Measurements from ENCODE around the gene PHYKPL. TPM values are rescaled to one million over a fixed set of nuclear protein-coding genes. Genes with fewer than 3 reads are reported as not detected.

The PHYKPL gene
- total RNA-seq, 1 experiment from 2014 or later: 78.2 TPM

GRCh38 chr5:178221282-178221681, 11.3 kb downstream of the PHYKPL start:
- CTCF ChIA-PET: no interaction called here
- Mint-ChIP-seq H3K36me3 (ENCODE audit: insufficient read depth, unreplicated experiment) (peaks cover 84% of the 10 kb centered on the region), H3K4me1 (ENCODE audit: low read depth, unreplicated experiment) (peaks cover 1% of the 10 kb centered on the region)

GRCh38 chr5:178218827-178219226, 13.8 kb downstream of the PHYKPL start:
- Histone ChIP-seq H3K4me3 (ENCODE audit: low read depth, low read length) (no peak overlapping the region), H3K9me3 (no peaks in the 10 kb centered on the region), H3K4me1 (peaks cover under 1% of the 10 kb centered on the region; the same call in 1 of the 2 replicates), H3K27me3 (replicated peaks; ENCODE audit: control insufficient read depth, insufficient read depth, low read length) (no peaks in the 10 kb centered on the region), H3K36me3 (ENCODE audit: control insufficient read depth, insufficient read depth, low read length) (peaks cover 8% of the 10 kb centered on the region)
- ChIA-PET POLR2A (no interaction called here), CTCF (no interaction called here)
- H3K9me3 Mint-ChIP-seq (ENCODE audit: unreplicated experiment): no peaks in the 10 kb centered on the region
- H3K27me3 Mint-ChIP-seq (ENCODE audit: insufficient read depth, unreplicated experiment): no peaks in the 10 kb centered on the region
- no TSS peak for BruUV-seq (replicated peaks)
- intact Hi-C loops (cut with micrococcal nuclease; ENCODE audit: unreplicated experiment): no loop called here
- no peak overlapping the region for H3K27ac Mint-ChIP-seq (ENCODE audit: unreplicated experiment)
- no peak for TF ChIP-seq CTCF (IDR thresholded peaks at IDR 0.05; ENCODE audit: insufficient read depth in 1 of 2, low read depth in 1 of 2, low read length in 1 of 2, severe bottlenecking in 1 of 2, unreplicated experiment in 1 of 2)
- peaks cover 88% of the 10 kb centered on the region for H3K36me3 Mint-ChIP-seq (ENCODE audit: insufficient read depth, unreplicated experiment)
- no peak for DNase-seq
- H3K4me3 Mint-ChIP-seq (ENCODE audit: unreplicated experiment): no peak overlapping the region
- H3K4me1 Mint-ChIP-seq (ENCODE audit: low read depth, unreplicated experiment): peaks cover 1% of the 10 kb centered on the region

More at GRCh38 chr5:178221282-178221681, 11.3 kb downstream of the PHYKPL start:
- BruUV-seq (replicated peaks): no TSS peak
- no peaks in the 10 kb centered on the region for H3K27me3 Mint-ChIP-seq (ENCODE audit: insufficient read depth, unreplicated experiment)
- H3K27ac Mint-ChIP-seq (ENCODE audit: unreplicated experiment): peak overlapping the region; percentile 45
- intact Hi-C loops (cut with micrococcal nuclease; ENCODE audit: unreplicated experiment): no loop called here
- Histone ChIP-seq H3K4me1 (peaks cover 10% of the 10 kb centered on the region), H3K9me3 (no peaks in the 10 kb centered on the region), H3K4me3 (ENCODE audit: low read depth, low read length) (no peak overlapping the region), H3K36me3 (ENCODE audit: control insufficient read depth, insufficient read depth, low read length) (peaks cover 3% of the 10 kb centered on the region), H3K27me3 (replicated peaks; ENCODE audit: control insufficient read depth, insufficient read depth, low read length) (no peaks in the 10 kb centered on the region)
- no peak for DNase-seq
- no peak overlapping the region for H3K4me3 Mint-ChIP-seq (ENCODE audit: unreplicated experiment)
- POLR2A ChIA-PET: interaction anchor here (0.8 kb wide), 1 partner anchor 10 kb away, joined by 4 read pairs; no protein-coding TSS in a partner anchor
- H3K9me3 Mint-ChIP-seq (ENCODE audit: unreplicated experiment): no peaks in the 10 kb centered on the region
- TF ChIP-seq CTCF (IDR thresholded peaks at IDR 0.05; ENCODE audit: insufficient read depth in 1 of 2, low read depth in 1 of 2, low read length in 1 of 2, severe bottlenecking in 1 of 2, unreplicated experiment in 1 of 2): no peak

GRCh38 chr5:178218237-178218776, 14.3 kb downstream of the PHYKPL start:
- Mint-ChIP-seq H3K36me3 (ENCODE audit: insufficient read depth, unreplicated experiment) (peaks cover 88% of the 10 kb centered on the region), H3K27ac (ENCODE audit: unreplicated experiment) (no peak overlapping the region), H3K27me3 (ENCODE audit: insufficient read depth, unreplicated experiment) (no peaks in the 10 kb centered on the region), H3K9me3 (ENCODE audit: unreplicated experiment) (no peaks in the 10 kb centered on the region), H3K4me1 (ENCODE audit: low read depth, unreplicated experiment) (peaks cover 7% of the 10 kb centered on the region), H3K4me3 (ENCODE audit: unreplicated experiment) (no peak overlapping the region)
- H3K4me3 ChIP-seq (ENCODE audit: low read depth, low read length): no peak overlapping the region
- peaks cover 8% of the 10 kb centered on the region for H3K36me3 ChIP-seq (ENCODE audit: control insufficient read depth, insufficient read depth, low read length)
- no peaks in the 10 kb centered on the region for H3K9me3 ChIP-seq
- no peak for DNase-seq
- H3K27me3 ChIP-seq (replicated peaks; ENCODE audit: control insufficient read depth, insufficient read depth, low read length): no peaks in the 10 kb centered on the region
- CTCF ChIA-PET: no interaction called here
- BruUV-seq (replicated peaks): no TSS peak
- intact Hi-C loops (cut with micrococcal nuclease; ENCODE audit: unreplicated experiment): no loop called here
- POLR2A ChIA-PET: interaction anchor here (0.6 kb wide), 1 partner anchor 13 kb away, joined by 5 read pairs; no protein-coding TSS in a partner anchor
- no peaks in the 10 kb centered on the region for H3K4me1 ChIP-seq
- no peak for TF ChIP-seq CTCF (IDR thresholded peaks at IDR 0.05; ENCODE audit: insufficient read depth in 1 of 2, low read depth in 1 of 2, low read length in 1 of 2, severe bottlenecking in 1 of 2, unreplicated experiment in 1 of 2)
